NCI-H1930 (cell line): ENCODE results near the gene VWA3B.
"Not testable (repeated sequence)": the region's sequence is repeated elsewhere in the genome, so short reads cannot be mapped to it uniquely, and the experiment has no call there.

ENCODE experiments used
- DNase-seq, 2 experiments: peaks; one replicate each; lab custom pipeline; 2025; lab: John Stamatoyannopoulos, UW

VWA3B gene

GRCh38 chr2:98088261-98088660, 1.3 kb downstream of the VWA3B start:
- DNase-seq = no peak

GRCh38 chr2:98089941-98090340, 3.0 kb downstream of the VWA3B start:
- DNase-seq = no peak

GRCh38 chr2:98090951-98091350, 4.0 kb downstream of the VWA3B start:
- no peak for DNase-seq

GRCh38 chr2:98091738-98092137, 4.8 kb downstream of the VWA3B start:
- no peak for DNase-seq

GRCh38 chr2:98093146-98093545, 6.2 kb downstream of the VWA3B start:
- no peak for DNase-seq

GRCh38 chr2:98093611-98094010, 6.6 kb downstream of the VWA3B start:
- DNase-seq = no peak

- no peak for DNase-seq
Observed at GRCh38 chr2:98099939-98100743, 13.2 kb downstream of the VWA3B start.

- DNase-seq = not testable (repeated sequence)
Observed at GRCh38 chr2:98102315-98102714, 15.3 kb downstream of the VWA3B start.

GRCh38 chr2:98102878-98103277, 15.9 kb downstream of the VWA3B start:
- DNase-seq = no peak

- DNase-seq = no peak
Observed at GRCh38 chr2:98108110-98108509, 21.1 kb downstream of the VWA3B start.

- DNase-seq = no peak
Observed at GRCh38 chr2:98110741-98111140, 23.8 kb downstream of the VWA3B start.

- no peak for DNase-seq
Observed at GRCh38 chr2:98114643-98115330, 27.8 kb downstream of the VWA3B start.

- no peak for DNase-seq
Observed at GRCh38 chr2:98118161-98118560, 31.2 kb downstream of the VWA3B start.

- DNase-seq = no peak
Observed at GRCh38 chr2:98118852-98119251, 31.9 kb downstream of the VWA3B start.

GRCh38 chr2:98121149-98121548, 34.2 kb downstream of the VWA3B start:
- DNase-seq = no peak

- no peak for DNase-seq
Observed at GRCh38 chr2:98122524-98122923, 35.6 kb downstream of the VWA3B start.

- no peak for DNase-seq
Observed at GRCh38 chr2:98123286-98123685, 36.3 kb downstream of the VWA3B start.

GRCh38 chr2:98126061-98126460, 39.1 kb downstream of the VWA3B start:
- DNase-seq = no peak

- DNase-seq = no peak
Observed at GRCh38 chr2:98127229-98127989, 40.4 kb downstream of the VWA3B start.

GRCh38 chr2:98128556-98129109, 41.7 kb downstream of the VWA3B start:
- DNase-seq = no peak

GRCh38 chr2:98130073-98130472, 43.1 kb downstream of the VWA3B start:
- DNase-seq = not testable (repeated sequence)
